ENCODE measurements around the gene CACNA1D. TPM values are rescaled to one million over a fixed set of nuclear protein-coding genes. Genes with fewer than 3 reads are reported as not detected.

The CACNA1D gene
- total and polyA plus RNA-seq, 5 donors from 2014 or later, result 0.03 to 0.44 TPM; not detected in 3

GRCh38 chr3:53776494-53777101, 282.2 kb downstream of the CACNA1D start:
- Histone ChIP-seq H3K4me3 (ENCODE audit: low read depth, low read length) (no peak overlapping the region), H3K27ac (ENCODE audit: insufficient read depth, low read length, poor library complexity, severe bottlenecking) (no peak overlapping the region), H3K4me1 (ENCODE audit: control insufficient read depth, insufficient read depth, low read length, poor library complexity, severe bottlenecking) (no peaks in the 10 kb centered on the region), H3K9me3 (ENCODE audit: control insufficient read depth in 2 of 2, low read length in 2 of 2) (no peaks in the 10 kb centered on the region), H3K36me3 (ENCODE audit: control insufficient read depth, insufficient read depth, low read length) (no peaks in the 10 kb centered on the region), H3K27me3 (ENCODE audit: control insufficient read depth, insufficient read depth, low read length) (peaks cover 3% of the 10 kb centered on the region)
- H3K27me3 Mint-ChIP-seq, result peaks cover 17% of the 10 kb centered on the region
- H3K27ac Mint-ChIP-seq, result no peak overlapping the region
- peaks cover 0 to 5% (median 0%) of the 10 kb centered on the region in 7 donors for H3K9me3 Mint-ChIP-seq
- peaks cover 0 to 4% (median 0%) of the 10 kb centered on the region in 4 donors for H3K4me1 Mint-ChIP-seq
- H3K4me3 Mint-ChIP-seq, result no peak overlapping the region
- DNase-seq, result no peak
- ATAC-seq (ENCODE audit: low read depth in 2 of 2), result no peak
- no peaks in the 10 kb centered on the region for H3K36me3 Mint-ChIP-seq

- Histone ChIP-seq H3K27ac (ENCODE audit: insufficient read depth, low read length, poor library complexity, severe bottlenecking) (no peak overlapping the region), H3K36me3 (ENCODE audit: control insufficient read depth, insufficient read depth, low read length) (no peaks in the 10 kb centered on the region), H3K27me3 (ENCODE audit: control insufficient read depth, insufficient read depth, low read length) (peaks cover 3% of the 10 kb centered on the region), H3K9me3 (ENCODE audit: control insufficient read depth in 2 of 2, low read length in 2 of 2) (no peaks in the 10 kb centered on the region), H3K4me3 (ENCODE audit: low read depth, low read length) (no peak overlapping the region), H3K4me1 (ENCODE audit: control insufficient read depth, insufficient read depth, low read length, poor library complexity, severe bottlenecking) (no peaks in the 10 kb centered on the region)
- Mint-ChIP-seq H3K4me1 (peaks cover 0 to 4% (median 0%) of the 10 kb centered on the region in 4 donors), H3K27ac (no peak overlapping the region), H3K9me3 (peaks cover 0 to 5% (median 0%) of the 10 kb centered on the region in 7 donors), H3K36me3 (no peaks in the 10 kb centered on the region), H3K27me3 (peaks cover 17% of the 10 kb centered on the region), H3K4me3 (no peak overlapping the region)
- ATAC-seq (ENCODE audit: low read depth in 2 of 2), result no peak
- DNase-seq, result no peak
These were observed 283.1 kb downstream of the CACNA1D start for GRCh38 chr3:53777468-53777867.

GRCh38 chr3:53778153-53778552, 283.7 kb downstream of the CACNA1D start:
- no peak overlapping the region for H3K4me3 ChIP-seq (ENCODE audit: low read depth, low read length)
- Mint-ChIP-seq H3K27ac (no peak overlapping the region), H3K4me1 (peaks cover 0 to 4% (median 0%) of the 10 kb centered on the region in 4 donors), H3K9me3 (peaks cover 0 to 5% (median 0%) of the 10 kb centered on the region in 7 donors), H3K4me3 (no peak overlapping the region), H3K27me3 (peaks cover 17% of the 10 kb centered on the region), H3K36me3 (no peaks in the 10 kb centered on the region)
- H3K9me3 ChIP-seq (ENCODE audit: control insufficient read depth in 2 of 2, low read length in 2 of 2), result no peaks in the 10 kb centered on the region
- ATAC-seq (ENCODE audit: low read depth in 2 of 2) (no peak), DNase-seq (no peak)
- H3K27me3 ChIP-seq (ENCODE audit: control insufficient read depth, insufficient read depth, low read length), result peaks cover 2% of the 10 kb centered on the region
- no peaks in the 10 kb centered on the region for H3K36me3 ChIP-seq (ENCODE audit: control insufficient read depth, insufficient read depth, low read length)
- H3K4me1 ChIP-seq (ENCODE audit: control insufficient read depth, insufficient read depth, low read length, poor library complexity, severe bottlenecking), result no peaks in the 10 kb centered on the region
- no peak overlapping the region for H3K27ac ChIP-seq (ENCODE audit: insufficient read depth, low read length, poor library complexity, severe bottlenecking)

- no peak for ATAC-seq (ENCODE audit: low read depth in 2 of 2)
- H3K27ac Mint-ChIP-seq, result peak overlapping the region in 1 of 3 donors; percentile 17
These were observed 285.8 kb downstream of the CACNA1D start for GRCh38 chr3:53780171-53780570.

GRCh38 chr3:53780806-53781205, 286.4 kb downstream of the CACNA1D start:
- Mint-ChIP-seq H3K27ac (peak overlapping the region in 1 of 3 donors; percentile 17), H3K27me3 (peaks cover 10% of the 10 kb centered on the region), H3K4me3 (no peak overlapping the region), H3K4me1 (no peaks in the 10 kb centered on the region), H3K36me3 (no peaks in the 10 kb centered on the region), H3K9me3 (peaks cover 0 to 4% (median 0%) of the 10 kb centered on the region in 7 donors)
- Histone ChIP-seq H3K27ac (ENCODE audit: insufficient read depth, low read length, poor library complexity, severe bottlenecking) (no peak overlapping the region), H3K36me3 (ENCODE audit: control insufficient read depth, insufficient read depth, low read length) (no peaks in the 10 kb centered on the region), H3K4me1 (ENCODE audit: control insufficient read depth, insufficient read depth, low read length, poor library complexity, severe bottlenecking) (no peaks in the 10 kb centered on the region), H3K4me3 (ENCODE audit: low read depth, low read length) (no peak overlapping the region), H3K27me3 (ENCODE audit: control insufficient read depth, insufficient read depth, low read length) (no peaks in the 10 kb centered on the region), H3K9me3 (ENCODE audit: control insufficient read depth in 2 of 2, low read length in 2 of 2) (no peaks in the 10 kb centered on the region)
- ATAC-seq (ENCODE audit: low read depth in 2 of 2), result no peak
- DNase-seq, result no peak

More at GRCh38 chr3:53780171-53780570, 285.8 kb downstream of the CACNA1D start:
- no peaks in the 10 kb centered on the region for H3K36me3 ChIP-seq (ENCODE audit: control insufficient read depth, insufficient read depth, low read length)
- Mint-ChIP-seq H3K9me3 (peaks cover 0 to 4% (median 0%) of the 10 kb centered on the region in 7 donors), H3K4me3 (no peak overlapping the region), H3K4me1 (no peaks in the 10 kb centered on the region), H3K27me3 (peaks cover 10% of the 10 kb centered on the region), H3K36me3 (no peaks in the 10 kb centered on the region)
- no peak overlapping the region for H3K27ac ChIP-seq (ENCODE audit: insufficient read depth, low read length, poor library complexity, severe bottlenecking)
- no peak for DNase-seq
- H3K27me3 ChIP-seq (ENCODE audit: control insufficient read depth, insufficient read depth, low read length), result no peaks in the 10 kb centered on the region
- no peaks in the 10 kb centered on the region for H3K9me3 ChIP-seq (ENCODE audit: control insufficient read depth in 2 of 2, low read length in 2 of 2)
- no peak overlapping the region for H3K4me3 ChIP-seq (ENCODE audit: low read depth, low read length)
- no peaks in the 10 kb centered on the region for H3K4me1 ChIP-seq (ENCODE audit: control insufficient read depth, insufficient read depth, low read length, poor library complexity, severe bottlenecking)

- Histone ChIP-seq H3K36me3 (ENCODE audit: control insufficient read depth, insufficient read depth, low read length) (no peaks in the 10 kb centered on the region), H3K9me3 (ENCODE audit: control insufficient read depth in 2 of 2, low read length in 2 of 2) (no peaks in the 10 kb centered on the region), H3K27me3 (ENCODE audit: control insufficient read depth, insufficient read depth, low read length) (no peaks in the 10 kb centered on the region), H3K4me3 (ENCODE audit: low read depth, low read length) (no peak overlapping the region), H3K4me1 (ENCODE audit: control insufficient read depth, insufficient read depth, low read length, poor library complexity, severe bottlenecking) (no peaks in the 10 kb centered on the region), H3K27ac (ENCODE audit: insufficient read depth, low read length, poor library complexity, severe bottlenecking) (no peak overlapping the region)
- Mint-ChIP-seq H3K4me1 (no peaks in the 10 kb centered on the region), H3K36me3 (no peaks in the 10 kb centered on the region), H3K4me3 (no peak overlapping the region), H3K27ac (no peak overlapping the region), H3K9me3 (no peaks in the 10 kb centered on the region), H3K27me3 (no peaks in the 10 kb centered on the region)
- ATAC-seq (ENCODE audit: low read depth in 2 of 2) (no peak), DNase-seq (no peak)
These were observed 292.6 kb downstream of the CACNA1D start for GRCh38 chr3:53787016-53787415.

- no peak for DNase-seq
- no peaks in the 10 kb centered on the region for H3K9me3 ChIP-seq (ENCODE audit: control insufficient read depth in 2 of 2, low read length in 2 of 2)
- peaks cover 2% of the 10 kb centered on the region for H3K27me3 ChIP-seq (ENCODE audit: control insufficient read depth, insufficient read depth, low read length)
- Mint-ChIP-seq H3K36me3 (no peaks in the 10 kb centered on the region), H3K9me3 (no peaks in the 10 kb centered on the region), H3K4me1 (no peaks in the 10 kb centered on the region), H3K27ac (no peak overlapping the region), H3K4me3 (no peak overlapping the region), H3K27me3 (no peaks in the 10 kb centered on the region)
- no peaks in the 10 kb centered on the region for H3K36me3 ChIP-seq (ENCODE audit: control insufficient read depth, insufficient read depth, low read length)
- H3K27ac ChIP-seq (ENCODE audit: insufficient read depth, low read length, poor library complexity, severe bottlenecking), result no peak overlapping the region
- no peaks in the 10 kb centered on the region for H3K4me1 ChIP-seq (ENCODE audit: control insufficient read depth, insufficient read depth, low read length, poor library complexity, severe bottlenecking)
- ATAC-seq (ENCODE audit: low read depth in 2 of 2), result no peak
- H3K4me3 ChIP-seq (ENCODE audit: low read depth, low read length), result no peak overlapping the region
These were observed 293.6 kb downstream of the CACNA1D start for GRCh38 chr3:53788038-53788437.

GRCh38 chr3:53789459-53789858, 295.0 kb downstream of the CACNA1D start:
- Mint-ChIP-seq H3K36me3 (no peaks in the 10 kb centered on the region), H3K4me1 (no peaks in the 10 kb centered on the region), H3K4me3 (no peak overlapping the region), H3K9me3 (no peaks in the 10 kb centered on the region), H3K27me3 (no peaks in the 10 kb centered on the region), H3K27ac (no peak overlapping the region)
- DNase-seq (no peak), ATAC-seq (ENCODE audit: low read depth in 2 of 2) (no peak)
- H3K36me3 ChIP-seq (ENCODE audit: control insufficient read depth, insufficient read depth, low read length), result no peaks in the 10 kb centered on the region
- no peaks in the 10 kb centered on the region for H3K9me3 ChIP-seq (ENCODE audit: control insufficient read depth in 2 of 2, low read length in 2 of 2)
- no peak overlapping the region for H3K4me3 ChIP-seq (ENCODE audit: low read depth, low read length)
- no peak overlapping the region for H3K27ac ChIP-seq (ENCODE audit: insufficient read depth, low read length, poor library complexity, severe bottlenecking)
- H3K27me3 ChIP-seq (ENCODE audit: control insufficient read depth, insufficient read depth, low read length), result peaks cover 2% of the 10 kb centered on the region
- H3K4me1 ChIP-seq (ENCODE audit: control insufficient read depth, insufficient read depth, low read length, poor library complexity, severe bottlenecking), result no peaks in the 10 kb centered on the region
